T47D (cell line): ENCODE data around the gene PCNT.
A peak's percentile ranks its signal among the peaks of the same experiment; 100 is the strongest.
"Not testable (repeated sequence)": the region's sequence is repeated elsewhere in the genome, so short reads cannot be mapped to it uniquely, and the experiment has no call there.

ENCODE experiments used
- DNase-seq, 2 experiments: peaks; one replicate each; pipeline versions ENCODE4 v3.0.0 to v3.0.0-alpha.2; 2011 to 2012; ENCODE audit warnings: low read depth in 1 of 2, low spot score in 1 of 2
- JUND ChIP-seq: IDR thresholded peaks from 2 replicates; pipeline ENCODE4 v1.6.1; 2012; ENCODE audit warnings: low read depth
- in situ Hi-C: cut with HindIII; loops from 2 replicates; pipeline ENCODE4 v1.10.0; 2016; ENCODE audit warnings: low sequenced_read_pairs, low pct_unique_long_range_greater_than_20kb

Gene PCNT

GRCh38 chr21:46459356-46460112 is 135.6 kb downstream of the PCNT start:
- DNase-seq: peak in 1 of 2 experiments; percentile 25
- TF ChIP-seq JUND: no peak
- in situ Hi-C loops: no loop called here

GRCh38 chr21:46461909-46462308 is 138.0 kb downstream of the PCNT start:
- no peak for TF ChIP-seq JUND
- DNase-seq: no peak
- in situ Hi-C loops: no loop called here

DNA sequence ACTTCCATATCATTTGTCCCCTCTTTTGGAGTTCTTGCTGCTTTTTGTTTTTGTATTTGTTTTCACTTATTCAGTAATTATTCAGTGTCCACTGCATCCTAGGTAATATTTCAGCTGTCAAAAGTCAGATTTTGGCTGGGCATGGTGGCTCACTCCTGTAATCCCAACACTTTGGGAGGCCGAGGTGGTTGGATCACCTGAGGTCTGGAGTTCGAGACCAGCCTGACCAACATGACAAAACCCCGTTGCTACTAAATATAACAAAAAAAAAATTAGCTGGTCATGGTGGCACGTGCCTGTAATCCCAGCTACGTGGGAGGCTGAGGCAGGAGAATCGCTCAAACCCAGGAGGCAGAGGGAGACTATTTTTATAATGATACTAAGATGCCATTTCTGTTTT is 141.2 kb downstream of the PCNT start:
- in situ Hi-C loops, DNase-seq: not testable (repeated sequence)

- in situ Hi-C loops: no loop called here
- TF ChIP-seq JUND: no peak
- DNase-seq: no peak
These were observed 141.7 kb downstream of the PCNT start for GRCh38 chr21:46465651-46466050.

DNA sequence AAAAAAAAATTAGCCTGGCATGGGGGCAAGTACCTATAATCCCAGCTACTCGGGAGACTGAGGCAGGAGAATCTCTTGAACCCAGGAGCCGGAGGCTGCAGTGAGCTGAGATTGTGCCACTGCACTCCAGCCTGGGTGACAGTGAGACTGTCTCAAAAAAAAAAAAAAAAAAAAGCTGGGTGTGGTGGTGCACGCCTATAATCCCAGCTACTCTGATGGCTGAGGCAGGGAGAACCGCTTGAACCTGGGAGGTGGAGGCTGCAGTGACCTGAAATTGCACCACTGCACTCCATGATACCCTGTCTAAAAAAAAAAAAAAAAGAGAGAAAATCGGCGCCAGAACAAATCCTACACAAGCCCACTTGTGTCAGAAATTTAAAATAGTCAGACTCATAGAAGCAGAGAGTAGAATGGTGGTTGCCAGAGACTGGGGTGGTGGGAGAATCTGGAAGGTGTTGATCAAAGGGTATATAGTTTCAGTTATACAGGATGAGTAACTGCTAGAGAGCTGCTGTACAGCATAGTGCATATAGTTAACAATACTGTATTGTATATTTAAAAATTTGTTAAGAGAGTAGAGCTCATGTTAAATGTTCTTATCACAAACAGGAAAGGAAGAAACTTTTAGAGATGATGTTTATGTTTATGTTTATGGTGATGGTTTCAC is 144.3 kb downstream of the PCNT start:
- no peak for TF ChIP-seq JUND
- DNase-seq: no peak
- in situ Hi-C loops: no loop called here

GRCh38 chr21:46469275-46469674 is 145.3 kb downstream of the PCNT start:
- in situ Hi-C loops: no loop called here
- DNase-seq: no peak
- no peak for TF ChIP-seq JUND

- in situ Hi-C loops: no loop called here
- DNase-seq: no peak
- no peak for TF ChIP-seq JUND
These were observed 147.6 kb downstream of the PCNT start for GRCh38 chr21:46471514-46471913.

DNA sequence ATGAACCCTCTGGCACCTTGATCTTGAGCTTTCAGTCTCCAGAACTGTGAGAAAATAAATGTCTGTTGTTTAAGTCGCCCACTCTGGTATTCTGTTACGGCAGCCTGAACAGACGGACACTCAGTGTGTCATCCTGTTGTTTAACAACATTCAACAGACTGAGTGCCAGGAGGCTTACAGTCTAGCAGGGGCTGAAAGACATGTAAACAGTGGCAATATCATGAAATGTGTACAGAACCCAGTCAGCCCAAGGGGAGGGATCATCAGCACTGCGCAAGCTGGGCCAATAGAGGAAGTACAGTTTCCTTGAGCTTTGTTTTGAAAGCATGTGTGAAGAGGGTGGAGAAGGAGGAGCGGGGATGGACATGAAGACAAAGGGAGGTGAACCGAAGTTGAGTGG is 148.3 kb downstream of the PCNT start:
- in situ Hi-C loops: no loop called here
- no peak for DNase-seq
- TF ChIP-seq JUND: no peak

GRCh38 chr21:46474382-46474781 is 150.4 kb downstream of the PCNT start:
- no peak for TF ChIP-seq JUND
- in situ Hi-C loops: no loop called here
- DNase-seq: no peak

- in situ Hi-C loops: no loop called here
- no peak for TF ChIP-seq JUND
These were observed 151.3 kb downstream of the PCNT start for GRCh38 chr21:46475296-46475695.

GRCh38 chr21:46477765-46478164 is 153.8 kb downstream of the PCNT start:
- no peak for DNase-seq
- in situ Hi-C loops: no loop called here
- no peak for TF ChIP-seq JUND

More at GRCh38 chr21:46475296-46475695, 151.3 kb downstream of the PCNT start:
- no peak for DNase-seq

GRCh38 chr21:46478910-46479309 is 155.0 kb downstream of the PCNT start:
- DNase-seq: no peak
- no peak for TF ChIP-seq JUND
- in situ Hi-C loops: no loop called here

- in situ Hi-C loops: no loop called here
- no peak for DNase-seq
- no peak for TF ChIP-seq JUND
These were observed 156.5 kb downstream of the PCNT start for GRCh38 chr21:46480466-46480865.

DNA sequence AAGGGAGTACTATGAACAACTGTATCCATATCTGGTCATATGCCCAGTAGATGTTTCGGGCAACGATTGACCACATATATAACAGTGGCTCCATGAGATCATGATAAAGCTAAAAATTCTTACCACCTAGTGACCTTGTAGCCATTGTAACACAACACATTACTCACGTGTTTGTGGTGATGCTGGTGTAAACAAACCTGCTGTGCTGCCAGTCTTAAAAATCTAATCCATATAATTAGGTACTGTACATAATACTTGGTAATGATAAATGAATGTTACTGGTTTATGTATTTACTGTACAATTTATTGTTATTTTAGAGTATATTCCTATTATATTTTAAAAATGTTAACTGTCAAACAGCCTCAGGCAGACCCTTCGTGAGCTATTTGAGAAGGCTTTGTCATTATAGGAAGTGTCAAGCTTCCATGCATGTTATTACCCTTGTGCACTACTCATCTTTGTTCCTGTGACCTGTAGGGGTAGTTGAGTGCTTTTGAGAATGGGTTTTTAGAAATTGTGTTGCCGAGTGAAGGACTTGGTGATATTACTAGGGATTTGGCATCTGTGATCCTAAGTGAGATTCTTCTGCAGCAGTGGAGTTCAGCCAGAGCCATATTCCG is 158.4 kb downstream of the PCNT start:
- in situ Hi-C loops: no loop called here
- no peak for TF ChIP-seq JUND
- no peak for DNase-seq
